ENCODE results near the gene AGXT. TPM values are rescaled to one million over a fixed set of nuclear protein-coding genes. Genes with fewer than 3 reads are reported as not detected.
A peak's percentile ranks its signal among the peaks of the same experiment; 100 is the strongest.

Gene AGXT
- total RNA-seq, 4 donors from 2014 or later = not detected

- TF ChIP-seq, protein P1, sequence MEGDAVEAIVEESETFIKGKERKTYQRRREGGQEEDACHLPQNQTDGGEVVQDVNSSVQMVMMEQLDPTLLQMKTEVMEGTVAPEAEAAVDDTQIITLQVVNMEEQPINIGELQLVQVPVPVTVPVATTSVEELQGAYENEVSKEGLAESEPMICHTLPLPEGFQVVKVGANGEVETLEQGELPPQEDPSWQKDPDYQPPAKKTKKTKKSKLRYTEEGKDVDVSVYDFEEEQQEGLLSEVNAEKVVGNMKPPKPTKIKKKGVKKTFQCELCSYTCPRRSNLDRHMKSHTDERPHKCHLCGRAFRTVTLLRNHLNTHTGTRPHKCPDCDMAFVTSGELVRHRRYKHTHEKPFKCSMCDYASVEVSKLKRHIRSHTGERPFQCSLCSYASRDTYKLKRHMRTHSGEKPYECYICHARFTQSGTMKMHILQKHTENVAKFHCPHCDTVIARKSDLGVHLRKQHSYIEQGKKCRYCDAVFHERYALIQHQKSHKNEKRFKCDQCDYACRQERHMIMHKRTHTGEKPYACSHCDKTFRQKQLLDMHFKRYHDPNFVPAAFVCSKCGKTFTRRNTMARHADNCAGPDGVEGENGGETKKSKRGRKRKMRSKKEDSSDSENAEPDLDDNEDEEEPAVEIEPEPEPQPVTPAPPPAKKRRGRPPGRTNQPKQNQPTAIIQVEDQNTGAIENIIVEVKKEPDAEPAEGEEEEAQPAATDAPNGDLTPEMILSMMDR (IDR thresholded peaks at IDR 0.05) = no peak
- TF ChIP-seq POLR2A (IDR thresholded peaks at IDR 0.05) = no peak
- WGBS, 2 donors = 87 to 95% methylated on average over 19 to 20 of the region's 20 CpGs
- peak in 1 of 2 donors; percentile 0 for DNase-seq
- Histone ChIP-seq H3K4me1 (peaks cover 0 to 48% of the 10 kb centered on the region in 2 donors), H3K9me3 (no peaks in the 10 kb centered on the region), H3K4me3 (replicated peaks in 1 of 3) (no peak overlapping the region), H3K27me3 (no peaks in the 10 kb centered on the region), H3K27ac (no peak overlapping the region), H3K36me3 (no peaks in the 10 kb centered on the region)
- intact Hi-C loops (cut with DNase I) = loop anchor here (10.0 kb wide), 1 partner anchor 78 kb away; the partner anchor contains the start of gene SNED1
These were observed 48.5 kb downstream of the AGXT start for GRCh38 chr2:240917009-240917683.

DNA sequence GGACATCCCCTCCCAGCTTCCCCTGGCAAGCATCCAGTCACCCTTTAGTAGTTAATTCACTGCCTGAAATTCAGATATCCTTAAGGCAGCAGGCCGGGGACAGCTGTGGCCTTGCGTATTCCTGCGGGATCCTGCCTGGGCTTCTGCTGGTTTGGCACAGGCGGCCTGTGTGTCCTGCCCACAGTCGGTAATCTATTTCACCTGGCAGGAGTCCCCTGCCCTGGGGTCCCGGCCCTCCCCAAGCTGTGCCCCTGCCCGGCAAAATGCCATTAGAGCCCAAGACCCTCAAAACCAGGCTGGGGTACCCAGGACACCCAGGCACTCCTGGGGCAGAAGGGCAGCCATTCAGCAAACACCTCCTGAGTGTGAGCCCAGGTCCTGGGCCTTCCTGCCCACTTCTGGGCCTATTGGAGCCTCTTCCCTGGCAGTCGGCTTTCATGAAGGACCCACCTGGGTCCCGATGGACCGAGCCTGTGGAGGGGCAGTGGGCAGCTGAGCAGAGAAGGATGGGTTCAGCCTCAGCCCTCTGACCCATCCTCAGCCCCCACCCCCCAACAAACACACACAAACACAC is 49.1 kb downstream of the AGXT start:
- TF ChIP-seq POLR2A (IDR thresholded peaks at IDR 0.05) = no peak
- TF ChIP-seq, protein P1 (IDR thresholded peaks at IDR 0.05) = no peak
- Histone ChIP-seq H3K27ac (no peak overlapping the region), H3K4me1 (peaks cover 0 to 48% of the 10 kb centered on the region in 2 donors), H3K9me3 (no peaks in the 10 kb centered on the region), H3K27me3 (no peaks in the 10 kb centered on the region), H3K36me3 (no peaks in the 10 kb centered on the region), H3K4me3 (replicated peaks in 1 of 3) (no peak overlapping the region)
- intact Hi-C loops (cut with DNase I) = loop anchor here (10.0 kb wide), 1 partner anchor 77 kb away; the partner anchor contains the start of gene SNED1
- peak in 1 of 2 donors; percentile 0 for DNase-seq
- 94% methylated on average over 9 of the region's 10 CpGs; no CpG with 5 or more reads in 1 of the 2 donors for WGBS, 2 donors

- H3K4me3 ChIP-seq (replicated peaks in 1 of 3) = no peak overlapping the region
- no peaks in the 10 kb centered on the region for H3K36me3 ChIP-seq
- intact Hi-C loops (cut with DNase I) = loop anchor here (10.0 kb wide), 1 partner anchor 76 kb away; the partner anchor contains the start of gene SNED1
- no peak for TF ChIP-seq POLR2A (IDR thresholded peaks at IDR 0.05)
- TF ChIP-seq, protein P1 (IDR thresholded peaks at IDR 0.05) = no peak
- DNase-seq = peak in 1 of 2 donors; percentile 0
- 83 to 91% methylated on average over 11 to 25 of the region's 36 CpGs for WGBS, 2 donors
- H3K27me3 ChIP-seq = no peaks in the 10 kb centered on the region
- peaks cover 0 to 48% of the 10 kb centered on the region in 2 donors for H3K4me1 ChIP-seq
- no peaks in the 10 kb centered on the region for H3K9me3 ChIP-seq
- H3K27ac ChIP-seq = no peak overlapping the region
These were observed 49.9 kb downstream of the AGXT start for GRCh38 chr2:240918258-240919091.

DNA sequence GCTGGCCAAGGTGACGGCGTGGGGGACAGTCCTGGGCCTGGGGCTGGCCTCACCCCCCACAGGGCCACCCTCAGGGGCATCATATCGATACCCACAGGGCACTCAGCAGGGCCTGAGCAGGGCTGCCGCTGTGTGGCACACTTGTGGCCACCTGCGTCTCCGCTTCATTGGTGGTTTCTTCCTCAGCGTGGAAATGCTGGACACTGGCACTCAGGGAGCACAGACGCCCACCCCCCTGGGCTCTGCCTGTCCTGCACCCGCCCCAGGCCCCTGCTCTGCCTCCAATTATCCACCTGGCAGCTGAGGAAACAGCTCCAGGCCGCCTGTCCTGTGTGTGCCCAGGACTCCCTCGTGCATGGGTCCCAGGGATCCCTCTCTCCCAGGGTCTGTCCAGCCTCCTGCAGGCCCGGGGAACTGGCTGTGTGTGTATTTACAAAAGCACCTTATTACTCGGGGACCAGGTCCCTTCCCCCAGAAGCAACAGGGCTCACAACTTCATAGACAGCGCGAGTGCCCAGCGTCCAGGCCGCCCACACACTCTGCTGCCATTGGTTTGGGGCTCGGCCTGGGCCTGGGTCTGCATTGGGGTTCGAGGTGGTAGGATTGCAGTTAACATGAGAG is 50.6 kb downstream of the AGXT start:
- Histone ChIP-seq H3K4me3 (replicated peaks in 1 of 3) (no peak overlapping the region), H3K27me3 (no peaks in the 10 kb centered on the region), H3K4me1 (peaks cover 0 to 42% of the 10 kb centered on the region in 2 donors), H3K9me3 (no peaks in the 10 kb centered on the region), H3K27ac (no peak overlapping the region), H3K36me3 (no peaks in the 10 kb centered on the region)
- TF ChIP-seq, protein P1 (IDR thresholded peaks at IDR 0.05) = no peak
- no peak for TF ChIP-seq POLR2A (IDR thresholded peaks at IDR 0.05)
- intact Hi-C loops (cut with DNase I) = loop anchor here (10.0 kb wide), 1 partner anchor 76 kb away; the partner anchor contains the start of gene SNED1
- WGBS, 2 donors = 87 to 93% methylated on average over 14 to 18 of the region's 19 CpGs
- DNase-seq = no peak

All from thyroid gland (tissue), 4 donors.